Measurements from ENCODE around the gene CRYL1.
A peak's percentile ranks its signal among the peaks of the same experiment; 100 is the strongest.

CRYL1 gene

GRCh38 chr13:20501120-20501519, 24.5 kb downstream of the CRYL1 start:
- no peak for TF ChIP-seq CTCF (IDR thresholded peaks at IDR 0.05; ENCODE audit: insufficient read depth, missing control alignments)
- no peak for DNase-seq (ENCODE audit: insufficient read length, low spot score)
- no peak for FAIRE-seq

GRCh38 chr13:20499986-20500385, 25.7 kb downstream of the CRYL1 start:
- no peak for FAIRE-seq
- DNase-seq (ENCODE audit: insufficient read length, low spot score): no peak
- no peak for TF ChIP-seq CTCF (IDR thresholded peaks at IDR 0.05; ENCODE audit: insufficient read depth, missing control alignments)

GRCh38 chr13:20498659-20499058, 27.0 kb downstream of the CRYL1 start:
- FAIRE-seq: no peak
- no peak for DNase-seq (ENCODE audit: insufficient read length, low spot score)
- no peak for TF ChIP-seq CTCF (IDR thresholded peaks at IDR 0.05; ENCODE audit: insufficient read depth, missing control alignments)

- no peak for TF ChIP-seq CTCF (IDR thresholded peaks at IDR 0.05; ENCODE audit: insufficient read depth, missing control alignments)
- DNase-seq (ENCODE audit: insufficient read length, low spot score): no peak
- FAIRE-seq: no peak
Observed at GRCh38 chr13:20498129-20498528, 27.5 kb downstream of the CRYL1 start.

GRCh38 chr13:20497006-20497775, 28.5 kb downstream of the CRYL1 start:
- TF ChIP-seq CTCF (IDR thresholded peaks at IDR 0.05; ENCODE audit: insufficient read depth, missing control alignments): no peak
- FAIRE-seq (no peak), DNase-seq (ENCODE audit: insufficient read length, low spot score) (no peak)

GRCh38 chr13:20495087-20496023, 30.3 kb downstream of the CRYL1 start:
- FAIRE-seq: peak; percentile 61
- TF ChIP-seq CTCF (IDR thresholded peaks at IDR 0.05; ENCODE audit: insufficient read depth, missing control alignments): peak; percentile 92
- peak; percentile 58 for DNase-seq (ENCODE audit: insufficient read length, low spot score)

Data from D721Med (cell line).